A673 (cell line): ENCODE results near the gene ARHGEF33. TPM values are rescaled to one million over a fixed set of nuclear protein-coding genes. Genes with fewer than 3 reads are reported as not detected.

Experiments used
- BruUV-seq: library from RNA; stranded (reverse); fragments of 400-500 nt; replicated peaks from 2 replicates; lab custom pipeline; 2021; lab: Mats Ljungman, UMichigan
- CTCF ChIA-PET: fragments of 300-600 bp; sonication (Branson Sonifier 250); formaldehyde crosslinking; loops from one replicate; lab custom pipeline; 2022; ENCODE audit warnings: antibody characterized with exemption; lab: Charles Lee
- POLR2A ChIA-PET: fragments of 300-600 bp; sonication (Branson Sonifier 250); formaldehyde crosslinking; loops from one replicate; lab custom pipeline; 2022; ENCODE audit warnings: antibody characterized with exemption; ENCODE audit not compliant: low non-redundant PET; lab: Charles Lee
- DNase-seq: peaks from one replicate; pipeline ENCODE4 v3.0.0-alpha.2; 2015; ENCODE audit warnings: low spot score
- H3K27ac ChIP-seq: fragments of 200-600 bp; sonication (generic); 2 replicates; pipeline ENCODE4 v1.5.1; 2016; ENCODE audit warnings: mixed run types, low read depth, mild to moderate bottlenecking, mixed read lengths, antibody characterized with exemption, low read length; ENCODE audit not compliant: poor library complexity, severe bottlenecking
- H3K27me3 ChIP-seq: fragments of 200-600 bp; sonication (generic); replicated peaks from 2 replicates; pipeline ENCODE4 v1.6.1; 2017; ENCODE audit warnings: mixed run types, low read depth, mild to moderate bottlenecking, mixed read lengths, antibody characterized with exemption, low read length; ENCODE audit not compliant: insufficient read depth, poor library complexity
- H3K36me3 ChIP-seq: fragments of 200-600 bp; sonication (generic); 2 replicates; pipeline ENCODE4 v1.6.1; 2016; ENCODE audit warnings: mixed run types, mild to moderate bottlenecking, mixed read lengths, antibody characterized with exemption, low read length; ENCODE audit not compliant: insufficient read depth, poor library complexity, severe bottlenecking
- H3K4me1 ChIP-seq: fragments of 200-600 bp; sonication (generic); 2 replicates; pipeline ENCODE4 v1.6.1; 2017; ENCODE audit warnings: mixed run types, mild to moderate bottlenecking, mixed read lengths, antibody characterized with exemption, low read length; ENCODE audit not compliant: insufficient read depth, poor library complexity, severe bottlenecking
- H3K4me3 ChIP-seq: fragments of 200-600 bp; sonication (generic); 2 replicates; pipeline ENCODE4 v1.5.1; 2016; ENCODE audit warnings: low read depth, mixed run types, mild to moderate bottlenecking, mixed read lengths, low read length; ENCODE audit not compliant: poor library complexity, severe bottlenecking
- H3K9me3 ChIP-seq: fragments of 200-600 bp; sonication (generic); 2 replicates; pipeline ENCODE4 v1.6.1; 2016; ENCODE audit warnings: mixed run types, low read depth, mild to moderate bottlenecking, mixed read lengths, antibody characterized with exemption, low read length; ENCODE audit not compliant: poor library complexity, severe bottlenecking
- CTCF ChIP-seq: fragments of 300-800, 200-600 bp; sonication (generic); conservative IDR thresholded peaks from 2 replicates; pipeline ENCODE4 v1.5.1; 2017; ENCODE audit warnings: low read depth, mild to moderate bottlenecking, antibody characterized with exemption, low read length, moderate library complexity, mixed read lengths
- EZH2 ChIP-seq: fragments of 200-600 bp; sonication (generic); IDR thresholded peaks from 2 replicates; pipeline ENCODE4 v1.6.1; 2017; ENCODE audit warnings: borderline replicate concordance, low read depth, mild to moderate bottlenecking, mixed read lengths, antibody characterized with exemption, low read length; ENCODE audit not compliant: poor library complexity, severe bottlenecking
- intact Hi-C: fragments of 100-400 bp; cut with micrococcal nuclease; formaldehyde crosslinking; loops from one replicate; pipeline ENCODE4 v1.10.0; 2022; ENCODE audit not compliant: unreplicated experiment
- total RNA-seq: library from RNA; stranded (reverse); gene quantifications from 2 replicates; pipeline ENCODE4 v1.2.3, GENCODE V29; 2021

The ARHGEF33 gene
- total RNA-seq, 1 experiment from 2014 or later: 0.09 TPM

- intact Hi-C loops: no loop called here
- Histone ChIP-seq H3K27ac (no peak overlapping the region), H3K27me3 (no peaks in the 10 kb centered on the region), H3K4me1 (no peaks in the 10 kb centered on the region), H3K9me3 (no peaks in the 10 kb centered on the region), H3K36me3 (no peaks in the 10 kb centered on the region), H3K4me3 (no peak overlapping the region)
- CTCF ChIA-PET: no interaction called here
- POLR2A ChIA-PET: no interaction called here
- BruUV-seq: no TSS peak
- TF ChIP-seq EZH2: no peak
- no peak for TF ChIP-seq CTCF
- no peak for DNase-seq
Measured at GRCh38 chr2:38978296-38978903, 88.7 kb downstream of the ARHGEF33 start.

DNA sequence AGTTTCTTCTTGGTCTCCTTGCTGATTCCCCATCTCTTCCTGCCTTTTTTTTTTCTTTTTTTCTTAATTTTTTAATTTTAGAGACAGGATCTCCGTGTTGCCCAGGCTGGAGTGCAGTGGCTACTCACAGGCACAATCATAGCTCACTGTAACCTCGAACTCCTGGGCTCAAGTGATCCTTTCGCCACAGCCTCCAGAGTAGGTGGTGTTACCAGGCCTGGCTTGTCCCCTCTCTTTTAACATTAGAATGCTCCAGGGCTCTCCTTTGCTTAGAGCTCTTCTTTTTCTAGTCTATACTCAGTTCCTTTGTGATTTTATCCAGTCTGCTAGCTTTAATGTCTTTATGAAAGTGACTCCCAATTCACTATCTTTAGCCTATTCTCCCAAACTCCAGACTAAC lies 89.2 kb downstream of the ARHGEF33 start:
- BruUV-seq: no TSS peak
- CTCF ChIA-PET: no interaction called here
- no peak overlapping the region for H3K27ac ChIP-seq
- DNase-seq: no peak
- no peaks in the 10 kb centered on the region for H3K4me1 ChIP-seq
- TF ChIP-seq CTCF (no peak), EZH2 (no peak)
- intact Hi-C loops: no loop called here
- no peaks in the 10 kb centered on the region for H3K36me3 ChIP-seq
- POLR2A ChIA-PET: no interaction called here
- no peaks in the 10 kb centered on the region for H3K9me3 ChIP-seq
- no peak overlapping the region for H3K4me3 ChIP-seq
- H3K27me3 ChIP-seq: no peaks in the 10 kb centered on the region

- no peak for DNase-seq
- H3K27ac ChIP-seq: no peak overlapping the region
- H3K36me3 ChIP-seq: peaks cover 8% of the 10 kb centered on the region
- intact Hi-C loops: no loop called here
- no peaks in the 10 kb centered on the region for H3K27me3 ChIP-seq
- TF ChIP-seq CTCF (no peak), EZH2 (no peak)
- ChIA-PET POLR2A (no interaction called here), CTCF (no interaction called here)
- H3K9me3 ChIP-seq: no peaks in the 10 kb centered on the region
- H3K4me3 ChIP-seq: no peak overlapping the region
- BruUV-seq: no TSS peak
- H3K4me1 ChIP-seq: no peaks in the 10 kb centered on the region
Measured at GRCh38 chr2:38981003-38981669, 91.5 kb downstream of the ARHGEF33 start.
